OCI-LY1 (cell line): ENCODE results near the gene ZNF839.

ENCODE experiments used
- CTCF ChIP-seq: fragments of 200-600 bp; sonication (generic), shearing (Covaris generic); IDR thresholded peaks from 2 replicates; pipeline ENCODE4 v1.5.1; 2017; ENCODE audit warnings: mild to moderate bottlenecking, antibody characterized with exemption, low read length, moderate library complexity, mixed read lengths
- EZH2 ChIP-seq: fragments of 200-600 bp; sonication (generic), shearing (Covaris generic); IDR thresholded peaks from 2 replicates; pipeline ENCODE4 v1.8.0; 2017; ENCODE audit warnings: borderline replicate concordance, mixed run types, mild to moderate bottlenecking, antibody characterized with exemption, low read length, moderate library complexity, mixed read lengths

- TF ChIP-seq CTCF, result no peak
- no peak for TF ChIP-seq EZH2
These were observed 14.7 kb upstream of the ZNF839 start, which contains the start of gene MOK for GRCh38 chr14:102304611-102305506.
